HepG2 (cell line): Measurements from ENCODE around the gene LILRB3. TPM values are rescaled to one million over a fixed set of nuclear protein-coding genes. Genes with fewer than 3 reads are reported as not detected.

ENCODE experiments used
- BCL3 ChIP-seq: sonication (generic); formaldehyde crosslinking; IDR thresholded peaks from 2 replicates; pipeline ENCODE4 v1.5.1; 2020; ENCODE audit warnings: mild to moderate bottlenecking, missing genetic modification reagents, moderate library complexity
- FOSL1 ChIP-seq: sonication (generic); formaldehyde crosslinking; IDR thresholded peaks from 2 replicates; pipeline ENCODE4 v1.9.0; 2021; ENCODE audit warnings: missing genetic modification reagents, borderline replicate concordance
- GLI4 ChIP-seq: sonication (generic); formaldehyde crosslinking; IDR thresholded peaks from 2 replicates; pipeline ENCODE4 v1.5.1; 2020; ENCODE audit warnings: missing genetic modification reagents, mild to moderate bottlenecking, moderate library complexity, borderline replicate concordance
- PPARG ChIP-seq: conservative IDR thresholded peaks from 2 replicates; pipeline ENCODE4 v1.6.1; 2016; ENCODE audit warnings: missing biosample characterization, missing genetic modification reagents
- PRDM15 ChIP-seq: sonication (generic); formaldehyde crosslinking; IDR thresholded peaks from 2 replicates; pipeline ENCODE4 v1.4.0; 2020; ENCODE audit warnings: missing genetic modification reagents
- RCOR2 ChIP-seq: IDR thresholded peaks from 2 replicates; pipeline ENCODE4 v1.6.1; 2016; ENCODE audit warnings: missing biosample characterization, missing genetic modification reagents
- SCMH1 ChIP-seq: sonication (generic); formaldehyde crosslinking; IDR thresholded peaks from 2 replicates; pipeline ENCODE4 v1.9.0; 2021; ENCODE audit warnings: missing genetic modification reagents, mild to moderate bottlenecking, borderline replicate concordance
- ZBTB14 ChIP-seq: sonication (generic); formaldehyde crosslinking; IDR thresholded peaks from 2 replicates; pipeline ENCODE4 v1.4.0; 2020; ENCODE audit warnings: missing genetic modification reagents
- ZFP37 ChIP-seq: sonication (generic); formaldehyde crosslinking; IDR thresholded peaks from 2 replicates; pipeline ENCODE4 v1.4.0; 2020; ENCODE audit warnings: missing genetic modification reagents, borderline replicate concordance
- ZKSCAN1 ChIP-seq: fragments of 150-350 bp; IDR thresholded peaks from 2 replicates; pipeline ENCODE4 v1.6.1; 2014; ENCODE audit warnings: low read length
- ZNF503 ChIP-seq: sonication (generic); formaldehyde crosslinking; IDR thresholded peaks from 2 replicates; pipeline ENCODE4 v1.4.0; 2020; ENCODE audit warnings: missing genetic modification reagents
- ZNF720 ChIP-seq: sonication (generic); formaldehyde crosslinking; IDR thresholded peaks from 2 replicates; pipeline ENCODE4 v1.4.0; 2020; ENCODE audit warnings: missing genetic modification reagents
- ZNF747 ChIP-seq: sonication (generic); formaldehyde crosslinking; IDR thresholded peaks from 2 replicates; pipeline ENCODE4 v1.8.1; 2023; ENCODE audit warnings: missing genetic modification reagents, mild to moderate bottlenecking, borderline replicate concordance
- ZNF75D ChIP-seq: sonication (generic); formaldehyde crosslinking; IDR thresholded peaks from 2 replicates; pipeline ENCODE4 v1.8.1; 2023; ENCODE audit warnings: missing genetic modification reagents, mild to moderate bottlenecking, borderline replicate concordance
- ZNF841 ChIP-seq: sonication (generic); formaldehyde crosslinking; IDR thresholded peaks from 2 replicates; pipeline ENCODE4 v1.8.1; 2023; ENCODE audit warnings: missing genetic modification reagents, borderline replicate concordance
- polyA plus RNA-seq, 8 experiments: library from polyadenylated mRNA; depleted of rRNA in 3 of 8; stranded (reverse) in 7 of 8; unstranded in 1 of 8; fragments of >200 nt; fragmentation: Illumina TruSeq in 4 of 8; extraction: Trizol in 4 of 8; gene quantifications; 2 replicates each; pipeline versions ENCODE4 v1.2.1 to v1.2.3, GENCODE V29; 2011 to 2016; ENCODE audit warnings: low read depth in 4 of 8, missing spikeins in 1 of 8, mixed read lengths in 1 of 8; ENCODE audit not compliant: insufficient read depth in 1 of 8
- total RNA-seq, 5 experiments: library from RNA; depleted of rRNA; stranded (reverse); fragments of >200 nt; fragmentation: Illumina TruSeq; extraction: Trizol; gene quantifications; 2 replicates each; pipeline ENCODE4 v1.2.3, GENCODE V29; 2016; ENCODE audit warnings: low read depth in 1 of 5

The LILRB3 gene
- total and polyA plus RNA-seq, 2 of the 13 experiments (the other 11 are each of a cell fraction or from before 2014, with no cell fraction given) = 0.22 TPM; not detected in 1

GRCh38 chr19:54209811-54210494, 12.9 kb downstream of the LILRB3 start (continued):
- TF ChIP-seq PRDM15 (CRISPR knock-in tag) (no peak), ZNF75D (CRISPR knock-in tag) (no peak), ZNF720 (no peak), BCL3 (CRISPR knock-in tag) (no peak), SCMH1 (no peak), ZKSCAN1 (no peak), PPARG (CRISPR knock-in tag) (peak; percentile 92), GLI4 (CRISPR knock-in tag) (no peak), FOSL1 (no peak), ZNF841 (CRISPR knock-in tag) (peak; percentile 36; the same call in 1 of the 2 replicates), ZNF747 (CRISPR knock-in tag) (no peak), RCOR2 (CRISPR knock-in tag) (no peak; the same call in 1 of the 2 replicates), ZFP37 (CRISPR knock-in tag) (no peak), ZBTB14 (CRISPR knock-in tag) (no peak), ZNF503 (CRISPR knock-in tag) (peak; percentile 18; the same call in 1 of the 2 replicates)
